OCI-LY1 (cell line): Measurements from ENCODE around the gene TOP1.

ENCODE experiments used
- H2AFZ ChIP-seq: fragments of 200-600 bp; sonication (generic), shearing (Covaris generic); 2 replicates; pipeline ENCODE4 v1.6.0; 2014; ENCODE audit warnings: antibody characterized with exemption, mild to moderate bottlenecking, low read length
- H3F3A ChIP-seq: fragments of 200-600 bp; sonication (generic), shearing (Covaris generic); 2 replicates; pipeline ENCODE4 v1.6.0; 2014; ENCODE audit warnings: mild to moderate bottlenecking, antibody characterized with exemption, low read length, moderate library complexity; ENCODE audit not compliant: insufficient read depth
- H3K27ac ChIP-seq: fragments of 200-600 bp; sonication (generic); 2 replicates; pipeline ENCODE4 v1.5.1; 2014; ENCODE audit warnings: low read length, mixed run types, mild to moderate bottlenecking, low read depth; ENCODE audit not compliant: poor library complexity, severe bottlenecking
- H3K27me3 ChIP-seq: fragments of 200-600 bp; sonication (generic); 2 replicates; pipeline ENCODE4 v1.6.0; 2014; ENCODE audit warnings: antibody characterized with exemption, mild to moderate bottlenecking, low read length, moderate library complexity; ENCODE audit not compliant: insufficient read depth
- H3K36me3 ChIP-seq: fragments of 200-600 bp; sonication (generic); 2 replicates; pipeline ENCODE4 v1.6.1; 2014; ENCODE audit warnings: mild to moderate bottlenecking, antibody characterized with exemption, low read length, moderate library complexity, mixed read lengths; ENCODE audit not compliant: insufficient read depth
- H3K4me1 ChIP-seq: fragments of 200-600 bp; sonication (generic); 2 replicates; pipeline ENCODE4 v1.5.1; 2014; ENCODE audit warnings: mild to moderate bottlenecking, low read length, moderate library complexity; ENCODE audit not compliant: insufficient read depth, severe bottlenecking
- H3K4me2 ChIP-seq: fragments of 200-600 bp; sonication (generic), shearing (Covaris generic); 2 replicates; pipeline ENCODE4 v1.6.1; 2014; ENCODE audit warnings: low read length
- H3K4me3 ChIP-seq: fragments of 200-600 bp; sonication (generic); 2 replicates; pipeline ENCODE4 v1.5.1; 2014; ENCODE audit warnings: low read length, low read depth, mild to moderate bottlenecking, mixed read lengths; ENCODE audit not compliant: poor library complexity, severe bottlenecking
- H3K79me2 ChIP-seq: fragments of 200-600 bp; shearing (Covaris generic); 2 replicates; pipeline ENCODE4 v1.6.1; 2016; ENCODE audit warnings: mixed run types, low read length, mixed read lengths; ENCODE audit not compliant: insufficient read depth
- H3K9ac ChIP-seq: fragments of 200-600 bp; sonication (generic), shearing (Covaris generic); 2 replicates; pipeline ENCODE4 v1.6.1; 2014; ENCODE audit warnings: mild to moderate bottlenecking, low read length, mixed read lengths
- H3K9me2 ChIP-seq: fragments of 200-600 bp; sonication (generic), shearing (Covaris generic); 2 replicates; pipeline ENCODE4 v1.6.1; 2014; ENCODE audit warnings: low read depth, mild to moderate bottlenecking, low read length, mixed read lengths
- H3K9me3 ChIP-seq: fragments of 200-600 bp; shearing (Covaris generic); 2 replicates; pipeline ENCODE4 v1.6.1; 2014; ENCODE audit warnings: low read length, mixed read lengths
- H4K20me1 ChIP-seq: fragments of 200-600 bp; sonication (generic), shearing (Covaris generic); 2 replicates; pipeline ENCODE4 v1.6.0; 2016; ENCODE audit warnings: mild to moderate bottlenecking, low read length; ENCODE audit not compliant: insufficient read depth
- EZH2 ChIP-seq: fragments of 200-600 bp; sonication (generic), shearing (Covaris generic); IDR thresholded peaks from 2 replicates; pipeline ENCODE4 v1.8.0; 2017; ENCODE audit warnings: borderline replicate concordance, mixed run types, mild to moderate bottlenecking, antibody characterized with exemption, low read length, moderate library complexity, mixed read lengths
- TF ChIP-seq, protein P1 (sequence below): fragments of 200-600 bp; sonication (generic), shearing (Covaris generic); IDR thresholded peaks from 2 replicates; pipeline ENCODE4 v1.5.1; 2017; ENCODE audit warnings: mild to moderate bottlenecking, antibody characterized with exemption, low read length, moderate library complexity, mixed read lengths

The TOP1 gene

DNA sequence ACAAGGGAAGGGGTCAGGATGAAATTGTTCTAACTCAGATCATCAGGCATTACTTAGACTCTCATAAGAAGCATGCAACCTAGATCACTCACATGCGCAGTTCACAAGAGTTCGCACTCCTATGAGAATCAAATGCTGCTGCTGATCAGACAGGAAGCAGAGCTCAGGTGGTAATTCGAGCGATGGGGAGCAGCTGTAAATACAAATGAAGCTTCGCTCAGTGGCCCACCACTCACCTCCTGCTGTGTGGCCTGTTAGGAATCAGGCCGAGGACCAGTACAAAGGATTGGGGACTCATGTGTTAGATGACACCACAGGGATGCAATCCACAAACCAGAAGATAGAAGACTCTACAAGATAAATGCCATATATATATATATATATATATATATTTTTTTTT lies 31.5 kb upstream of the TOP1 start:
- Histone ChIP-seq H4K20me1 (no peaks in the 10 kb centered on the region), H3K9ac (peak overlapping the region; percentile 45; the same call in 1 of the 2 replicates), H3K36me3 (no peaks in the 10 kb centered on the region), H3F3A (no peaks in the 10 kb centered on the region), H3K9me3 (no peaks in the 10 kb centered on the region), H3K4me1 (peaks cover 54% of the 10 kb centered on the region), H3K4me2 (peak overlapping the region; percentile 31), H3K27me3 (no peaks in the 10 kb centered on the region), H3K4me3 (no peak overlapping the region), H3K9me2 (no peaks in the 10 kb centered on the region), H3K27ac (peak overlapping the region; percentile 96), H3K79me2 (no peaks in the 10 kb centered on the region), H2AFZ (no peak overlapping the region; the same call in 1 of the 2 replicates)
- no peak for TF ChIP-seq EZH2
- TF ChIP-seq, protein P1, sequence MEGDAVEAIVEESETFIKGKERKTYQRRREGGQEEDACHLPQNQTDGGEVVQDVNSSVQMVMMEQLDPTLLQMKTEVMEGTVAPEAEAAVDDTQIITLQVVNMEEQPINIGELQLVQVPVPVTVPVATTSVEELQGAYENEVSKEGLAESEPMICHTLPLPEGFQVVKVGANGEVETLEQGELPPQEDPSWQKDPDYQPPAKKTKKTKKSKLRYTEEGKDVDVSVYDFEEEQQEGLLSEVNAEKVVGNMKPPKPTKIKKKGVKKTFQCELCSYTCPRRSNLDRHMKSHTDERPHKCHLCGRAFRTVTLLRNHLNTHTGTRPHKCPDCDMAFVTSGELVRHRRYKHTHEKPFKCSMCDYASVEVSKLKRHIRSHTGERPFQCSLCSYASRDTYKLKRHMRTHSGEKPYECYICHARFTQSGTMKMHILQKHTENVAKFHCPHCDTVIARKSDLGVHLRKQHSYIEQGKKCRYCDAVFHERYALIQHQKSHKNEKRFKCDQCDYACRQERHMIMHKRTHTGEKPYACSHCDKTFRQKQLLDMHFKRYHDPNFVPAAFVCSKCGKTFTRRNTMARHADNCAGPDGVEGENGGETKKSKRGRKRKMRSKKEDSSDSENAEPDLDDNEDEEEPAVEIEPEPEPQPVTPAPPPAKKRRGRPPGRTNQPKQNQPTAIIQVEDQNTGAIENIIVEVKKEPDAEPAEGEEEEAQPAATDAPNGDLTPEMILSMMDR, result no peak

GRCh38 chr20:40999841-41000240 lies 28.8 kb upstream of the TOP1 start:
- peaks cover 49% of the 10 kb centered on the region for H3K4me1 ChIP-seq
- no peaks in the 10 kb centered on the region for H3K36me3 ChIP-seq
- no peak overlapping the region for H3K4me2 ChIP-seq

GRCh38 chr20:41000628-41001027 lies 28.0 kb upstream of the TOP1 start:
- H3K4me3 ChIP-seq, result no peak overlapping the region
- no peaks in the 10 kb centered on the region for H3K9me2 ChIP-seq
- no peak overlapping the region for H2AFZ ChIP-seq
- H3K9me3 ChIP-seq, result no peaks in the 10 kb centered on the region
- no peak overlapping the region for H3K9ac ChIP-seq
- H3K36me3 ChIP-seq, result no peaks in the 10 kb centered on the region
- TF ChIP-seq, protein P1, result no peak
- no peak for TF ChIP-seq EZH2
- no peaks in the 10 kb centered on the region for H3K27me3 ChIP-seq
- H3K27ac ChIP-seq, result no peak overlapping the region
- H3F3A ChIP-seq, result no peaks in the 10 kb centered on the region
- H3K4me1 ChIP-seq, result peaks cover 48% of the 10 kb centered on the region
- H3K79me2 ChIP-seq, result no peaks in the 10 kb centered on the region
- H4K20me1 ChIP-seq, result no peaks in the 10 kb centered on the region
- H3K4me2 ChIP-seq, result no peak overlapping the region

More at GRCh38 chr20:40999841-41000240, 28.8 kb upstream of the TOP1 start:
- no peak overlapping the region for H3K4me3 ChIP-seq
- no peak for TF ChIP-seq EZH2
- TF ChIP-seq, protein P1, result no peak
- no peak overlapping the region for H3K9ac ChIP-seq
- H3K9me2 ChIP-seq, result no peaks in the 10 kb centered on the region
- H3F3A ChIP-seq, result no peaks in the 10 kb centered on the region
- peak overlapping the region; percentile 46 for H3K27ac ChIP-seq
- H2AFZ ChIP-seq, result no peak overlapping the region
- H3K9me3 ChIP-seq, result no peaks in the 10 kb centered on the region
- no peaks in the 10 kb centered on the region for H4K20me1 ChIP-seq
- H3K27me3 ChIP-seq, result no peaks in the 10 kb centered on the region
- no peaks in the 10 kb centered on the region for H3K79me2 ChIP-seq
